GM12891 (cell line): ENCODE measurements around the gene RNF217.

ENCODE experiments used
- POLR2A ChIP-seq: IDR thresholded peaks from 2 replicates; pipeline ENCODE4 v1.6.1; 2011; ENCODE audit warnings: low read depth, low read length, control low read depth
- POLR2AphosphoS5 ChIP-seq: IDR thresholded peaks from 2 replicates; pipeline ENCODE4 v1.6.1; 2011; ENCODE audit warnings: low read depth, low read length, control low read depth
- POU2F2 ChIP-seq: IDR thresholded peaks from 2 replicates; pipeline ENCODE4 v1.6.1; 2011; ENCODE audit warnings: low read depth, mild to moderate bottlenecking, control low read depth, low read length, moderate library complexity
- SPI1 ChIP-seq: IDR thresholded peaks from 2 replicates; pipeline ENCODE4 v1.6.1; 2011; ENCODE audit warnings: low read depth, low read length, control low read depth
- TAF1 ChIP-seq: IDR thresholded peaks from 2 replicates; pipeline ENCODE4 v1.6.1; 2011; ENCODE audit warnings: low read depth, low read length, control low read depth

- TF ChIP-seq POU2F2 (no peak), POLR2AphosphoS5 (no peak), POLR2A (no peak), TAF1 (no peak), SPI1 (no peak)
Observed at GRCh38 chr6:125025164-125025854, 63.1 kb downstream of the RNF217 start.
